Activated CD8-positive, alpha-beta T cell treated with anti-CD3 and anti-CD28 coated beads, Interleukin-2, amount 10 ng/mL, durations not matched to agents 7 days and 5 days (primary cell): ENCODE data around the gene RAMACL. TPM values are rescaled to one million over a fixed set of nuclear protein-coding genes. Genes with fewer than 3 reads are reported as not detected.
"Not testable (repeated sequence)": the region's sequence is repeated elsewhere in the genome, so short reads cannot be mapped to it uniquely, and the experiment has no call there.

ENCODE experiments used
- ATAC-seq: fragments of 150-1000 bp; cut with Tn5 transposase; one replicate; pipeline ENCODE4 v1.10.0; 2021; ENCODE audit warnings: moderate library complexity
- CTCF ChIA-PET: fragments of 350-600 bp; sonication (Branson Sonifier 250); formaldehyde crosslinking; loops from one replicate; lab custom pipeline; 2021; ENCODE audit warnings: antibody characterized with exemption; lab: Charles Lee
- POLR2A ChIA-PET: fragments of 350-600 bp; sonication (Branson Sonifier 250); formaldehyde crosslinking; loops from one replicate; lab custom pipeline; 2021; ENCODE audit warnings: antibody characterized with exemption; lab: Charles Lee
- DNase-seq: peaks from one replicate; pipeline ENCODE4 v3.0.0-alpha.2; 2020
- H3K27ac Mint-ChIP-seq: one replicate; pipeline ENCODE4 v1.8.0; 2021; ENCODE audit warnings: mild to moderate bottlenecking, mixed read lengths
- H3K27me3 Mint-ChIP-seq: one replicate; pipeline ENCODE4 v1.8.0; 2021; ENCODE audit warnings: low read depth, mixed read lengths
- H3K36me3 Mint-ChIP-seq: one replicate; pipeline ENCODE4 v1.8.0; 2021; ENCODE audit warnings: low read depth, mixed read lengths
- H3K4me1 Mint-ChIP-seq: one replicate; pipeline ENCODE4 v1.8.0; 2021; ENCODE audit warnings: low read depth, mixed read lengths
- H3K4me3 Mint-ChIP-seq: one replicate; pipeline ENCODE4 v1.8.0; 2021; ENCODE audit warnings: mild to moderate bottlenecking, mixed read lengths
- H3K9me3 Mint-ChIP-seq: one replicate; pipeline ENCODE4 v1.8.0; 2022; ENCODE audit warnings: mixed read lengths; ENCODE audit not compliant: insufficient read depth
- total RNA-seq, 2 experiments: library from RNA; stranded (reverse); gene quantifications; one replicate each; pipeline ENCODE4 v1.2.3, GENCODE V29; 2021

RAMACL gene
- total RNA-seq, 2 experiments from 2014 or later: 0.16 to 0.29 TPM

- no peaks in the 10 kb centered on the region for H3K27me3 Mint-ChIP-seq
- H3K4me3 Mint-ChIP-seq: no peak overlapping the region
- H3K36me3 Mint-ChIP-seq: no peaks in the 10 kb centered on the region
- H3K9me3 Mint-ChIP-seq: no peaks in the 10 kb centered on the region
- ATAC-seq: no peak
- peaks cover 14% of the 10 kb centered on the region for H3K4me1 Mint-ChIP-seq
- POLR2A ChIA-PET: no interaction called here
- CTCF ChIA-PET: no interaction called here
- no peak overlapping the region for H3K27ac Mint-ChIP-seq
- DNase-seq: no peak
Observed at GRCh38 chr6:166591026-166591425, 4.5 kb upstream of the RAMACL start.

GRCh38 chr6:166589786-166590574 lies 3.5 kb upstream of the RAMACL start:
- Mint-ChIP-seq H3K27me3 (no peaks in the 10 kb centered on the region), H3K36me3 (no peaks in the 10 kb centered on the region), H3K9me3 (no peaks in the 10 kb centered on the region), H3K4me3 (no peak overlapping the region), H3K4me1 (peaks cover 14% of the 10 kb centered on the region), H3K27ac (no peak overlapping the region)
- CTCF ChIA-PET: no interaction called here
- no peak for ATAC-seq
- no peak for DNase-seq
- POLR2A ChIA-PET: no interaction called here

GRCh38 chr6:166589337-166589731 lies 2.9 kb upstream of the RAMACL start:
- ChIA-PET CTCF (interaction anchor here (0.7 kb wide), 1 partner anchor 325 kb away, joined by 3 read pairs; no protein-coding TSS in a partner anchor), POLR2A (no interaction called here)
- Mint-ChIP-seq H3K27me3 (no peaks in the 10 kb centered on the region), H3K27ac (no peak overlapping the region), H3K9me3 (no peaks in the 10 kb centered on the region), H3K4me3 (no peak overlapping the region), H3K36me3 (no peaks in the 10 kb centered on the region), H3K4me1 (peaks cover 14% of the 10 kb centered on the region)
- no peak for DNase-seq
- ATAC-seq: no peak

- Mint-ChIP-seq H3K4me3 (no peak overlapping the region), H3K9me3 (no peaks in the 10 kb centered on the region), H3K27ac (no peak overlapping the region), H3K27me3 (no peaks in the 10 kb centered on the region), H3K36me3 (no peaks in the 10 kb centered on the region), H3K4me1 (peaks cover 14% of the 10 kb centered on the region)
- no peak for DNase-seq
- CTCF ChIA-PET: interaction anchor here (0.7 kb wide), 1 partner anchor 326 kb away, joined by 3 read pairs; no protein-coding TSS in a partner anchor
- no peak for ATAC-seq
- POLR2A ChIA-PET: no interaction called here
Observed at GRCh38 chr6:166588691-166589336, 2.3 kb upstream of the RAMACL start.

GRCh38 chr6:166587631-166588413 lies 1.3 kb upstream of the RAMACL start:
- H3K4me3 Mint-ChIP-seq: no peak overlapping the region
- H3K27me3 Mint-ChIP-seq: no peaks in the 10 kb centered on the region
- no peak overlapping the region for H3K27ac Mint-ChIP-seq
- ATAC-seq (no peak), DNase-seq (no peak)
- POLR2A ChIA-PET: no interaction called here
- H3K36me3 Mint-ChIP-seq: no peaks in the 10 kb centered on the region
- CTCF ChIA-PET: no interaction called here
- H3K4me1 Mint-ChIP-seq: peaks cover 14% of the 10 kb centered on the region
- no peaks in the 10 kb centered on the region for H3K9me3 Mint-ChIP-seq

GRCh38 chr6:166584853-166585429 lies 1.5 kb downstream of the RAMACL start:
- DNase-seq: no peak
- ChIA-PET POLR2A (no interaction called here), CTCF (interaction anchor here (1.6 kb wide), 1 partner anchor 41 kb away, joined by 3 read pairs; no protein-coding TSS in a partner anchor)
- no peak overlapping the region for H3K4me3 Mint-ChIP-seq
- no peaks in the 10 kb centered on the region for H3K9me3 Mint-ChIP-seq
- H3K27ac Mint-ChIP-seq: no peak overlapping the region
- H3K36me3 Mint-ChIP-seq: no peaks in the 10 kb centered on the region
- no peak for ATAC-seq
- H3K4me1 Mint-ChIP-seq: peaks cover 14% of the 10 kb centered on the region
- no peaks in the 10 kb centered on the region for H3K27me3 Mint-ChIP-seq

- POLR2A ChIA-PET: no interaction called here
- Mint-ChIP-seq H3K4me1 (peaks cover 8% of the 10 kb centered on the region), H3K36me3 (no peaks in the 10 kb centered on the region), H3K27ac (peak overlapping the region; percentile 2), H3K9me3 (no peaks in the 10 kb centered on the region), H3K4me3 (no peak overlapping the region), H3K27me3 (no peaks in the 10 kb centered on the region)
- CTCF ChIA-PET: interaction anchor here (1.6 kb wide), 1 partner anchor 42 kb away, joined by 3 read pairs; no protein-coding TSS in a partner anchor
- DNase-seq (no peak), ATAC-seq (no peak)
Observed at GRCh38 chr6:166584155-166584554, 2.3 kb downstream of the RAMACL start.

- Mint-ChIP-seq H3K9me3 (no peaks in the 10 kb centered on the region), H3K4me1 (peaks cover under 1% of the 10 kb centered on the region), H3K36me3 (no peaks in the 10 kb centered on the region), H3K27ac (no peak overlapping the region), H3K4me3 (no peak overlapping the region), H3K27me3 (no peaks in the 10 kb centered on the region)
- ChIA-PET POLR2A (no interaction called here), CTCF (interaction anchor here (1.6 kb wide), 1 partner anchor 43 kb away, joined by 3 read pairs; no protein-coding TSS in a partner anchor)
- no peak for ATAC-seq
- no peak for DNase-seq
Observed at GRCh38 chr6:166583230-166583965, 3.1 kb downstream of the RAMACL start.

GRCh38 chr6:166582258-166582657 lies 4.2 kb downstream of the RAMACL start:
- Mint-ChIP-seq H3K27ac (no peak overlapping the region), H3K9me3 (no peaks in the 10 kb centered on the region), H3K4me3 (no peak overlapping the region), H3K27me3 (no peaks in the 10 kb centered on the region), H3K4me1 (no peaks in the 10 kb centered on the region), H3K36me3 (no peaks in the 10 kb centered on the region)
- no peak for DNase-seq
- CTCF ChIA-PET: no interaction called here
- POLR2A ChIA-PET: no interaction called here
- ATAC-seq: no peak

- H3K4me1 Mint-ChIP-seq, H3K27ac Mint-ChIP-seq, H3K4me3 Mint-ChIP-seq, H3K36me3 Mint-ChIP-seq, DNase-seq, POLR2A ChIA-PET, ATAC-seq, H3K9me3 Mint-ChIP-seq, CTCF ChIA-PET, H3K27me3 Mint-ChIP-seq: not testable (repeated sequence)
Observed at GRCh38 chr6:166581801-166582200, 4.7 kb downstream of the RAMACL start.

GRCh38 chr6:166581091-166581511 lies 5.4 kb downstream of the RAMACL start:
- H3K27me3 Mint-ChIP-seq: no peaks in the 10 kb centered on the region
- H3K9me3 Mint-ChIP-seq: no peaks in the 10 kb centered on the region
- H3K27ac Mint-ChIP-seq: no peak overlapping the region
- ATAC-seq (no peak), DNase-seq (no peak)
- ChIA-PET CTCF (no interaction called here), POLR2A (no interaction called here)
- H3K4me3 Mint-ChIP-seq: no peak overlapping the region
- no peaks in the 10 kb centered on the region for H3K4me1 Mint-ChIP-seq
- no peaks in the 10 kb centered on the region for H3K36me3 Mint-ChIP-seq
